ENCODE measurements around the gene OR6B3. TPM values are rescaled to one million over a fixed set of nuclear protein-coding genes. Genes with fewer than 3 reads are reported as not detected.

The OR6B3 gene
- total and polyA plus RNA-seq, 7 donors = not detected

DNA sequence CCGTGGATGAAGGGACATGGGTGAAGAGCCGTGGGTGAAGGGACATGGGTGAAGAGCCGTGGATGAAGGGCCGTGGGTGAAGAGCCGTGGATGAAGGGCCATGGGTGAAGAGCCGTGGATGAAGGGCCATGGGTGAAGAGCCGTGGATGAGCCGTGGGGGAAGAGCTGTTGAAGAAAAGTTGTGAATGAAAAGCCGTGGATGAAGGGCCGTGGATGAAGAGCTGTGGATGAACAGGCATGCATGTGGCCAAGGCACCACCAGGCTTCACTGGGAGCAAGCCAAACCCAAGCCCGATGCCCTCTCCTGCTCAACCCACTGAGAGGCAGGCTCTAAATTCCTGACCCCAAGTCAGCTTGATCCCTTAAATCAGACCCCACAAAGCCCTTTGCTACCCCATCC is 10.6 kb downstream of the OR6B3 start:
- DNase-seq = no peak
- WGBS, 2 donors = 76 to 84% methylated on average over 11 of the region's 11 CpGs
- Histone ChIP-seq H3K9me3 (no peaks in the 10 kb centered on the region), H3K27me3 (peaks cover 0 to 26% (median 6%) of the 10 kb centered on the region in 3 donors), H3K27ac (no peak overlapping the region), H3K36me3 (no peaks in the 10 kb centered on the region), H3K4me3 (no peak overlapping the region), H3K4me1 (no peaks in the 10 kb centered on the region)
- intact Hi-C loops (cut with DNase I) = no loop called here
- TF ChIP-seq POLR2A (IDR thresholded peaks at IDR 0.05) (no peak), EP300 (IDR thresholded peaks at IDR 0.05) (no peak), POLR2AphosphoS5 (IDR thresholded peaks at IDR 0.05) (no peak), CTCF (IDR thresholded peaks at IDR 0.05) (no peak)

DNA sequence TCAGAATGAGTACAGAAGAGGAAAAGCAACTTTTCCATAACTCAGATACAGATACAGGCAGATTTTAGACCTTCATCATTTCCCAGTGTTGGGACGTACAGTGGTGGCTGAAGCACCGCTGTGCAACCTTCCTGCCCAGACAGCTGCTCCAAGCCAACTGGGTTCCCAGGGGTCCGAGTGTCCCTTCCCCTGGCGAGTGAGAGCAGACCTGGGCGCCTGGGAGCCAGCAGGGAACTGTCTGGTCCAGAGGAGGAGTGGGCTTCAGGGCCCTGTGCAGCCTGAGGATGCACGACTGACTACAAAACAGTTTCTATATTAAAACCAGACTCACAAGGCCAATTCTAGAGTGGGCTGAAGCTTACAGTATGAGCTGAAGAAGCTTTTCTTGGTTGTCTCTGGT is 12.0 kb downstream of the OR6B3 start:
- Histone ChIP-seq H3K4me1 (no peaks in the 10 kb centered on the region), H3K27ac (no peak overlapping the region), H3K9me3 (no peaks in the 10 kb centered on the region), H3K36me3 (no peaks in the 10 kb centered on the region), H3K27me3 (peaks cover 0 to 26% (median 6%) of the 10 kb centered on the region in 3 donors), H3K4me3 (no peak overlapping the region)
- intact Hi-C loops (cut with DNase I) = no loop called here
- no peak for TF ChIP-seq POLR2A (IDR thresholded peaks at IDR 0.05)
- no peak for TF ChIP-seq CTCF (IDR thresholded peaks at IDR 0.05)
- TF ChIP-seq EP300 (IDR thresholded peaks at IDR 0.05) = no peak
- no peak for TF ChIP-seq POLR2AphosphoS5 (IDR thresholded peaks at IDR 0.05)
- 74 to 84% methylated on average over 6 of the region's 6 CpGs for WGBS, 2 donors
- no peak for DNase-seq

GRCh38 chr2:240037358-240037757 is 16.0 kb downstream of the OR6B3 start:
- peaks cover 0 to 10% (median 6%) of the 10 kb centered on the region in 3 donors for H3K27me3 ChIP-seq
- H3K36me3 ChIP-seq = no peaks in the 10 kb centered on the region
- no peaks in the 10 kb centered on the region for H3K9me3 ChIP-seq
- H3K4me1 ChIP-seq = no peaks in the 10 kb centered on the region
- no peak overlapping the region for H3K27ac ChIP-seq
- DNase-seq = no peak
- intact Hi-C loops (cut with DNase I) = no loop called here
- TF ChIP-seq POLR2A (IDR thresholded peaks at IDR 0.05) = no peak
- no peak for TF ChIP-seq CTCF (IDR thresholded peaks at IDR 0.05)
- no peak for TF ChIP-seq EP300 (IDR thresholded peaks at IDR 0.05)
- no peak for TF ChIP-seq POLR2AphosphoS5 (IDR thresholded peaks at IDR 0.05)
- no peak overlapping the region for H3K4me3 ChIP-seq

DNA sequence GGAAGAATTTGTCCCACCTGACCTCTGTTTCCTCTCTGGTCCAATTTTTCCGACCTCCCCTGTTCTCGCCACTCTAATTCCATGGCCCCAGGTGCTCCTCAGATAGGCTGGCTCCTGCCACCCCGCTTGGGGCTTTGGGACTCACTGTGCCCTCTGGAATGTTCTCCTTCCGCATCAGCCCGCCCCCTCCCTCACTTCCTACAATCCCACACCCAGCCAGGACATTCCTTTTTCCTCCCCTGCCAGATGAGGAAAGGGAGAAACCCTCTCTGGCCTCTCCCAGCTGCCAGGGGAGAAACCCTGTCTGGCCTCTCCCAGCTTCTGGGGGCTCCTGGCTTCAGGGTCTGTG is 20.0 kb downstream of the OR6B3 start:
- 46 to 53% methylated on average over 5 of the region's 5 CpGs for WGBS, 2 donors

More for the DNA sequence above, 20.0 kb downstream of the OR6B3 start:
- DNase-seq = no peak
- Histone ChIP-seq H3K27me3 (no peaks in the 10 kb centered on the region), H3K27ac (no peak overlapping the region), H3K4me1 (no peaks in the 10 kb centered on the region), H3K36me3 (no peaks in the 10 kb centered on the region), H3K4me3 (no peak overlapping the region), H3K9me3 (no peaks in the 10 kb centered on the region)
- TF ChIP-seq EP300 (IDR thresholded peaks at IDR 0.05) (no peak), POLR2A (IDR thresholded peaks at IDR 0.05) (no peak), CTCF (IDR thresholded peaks at IDR 0.05) (no peak), POLR2AphosphoS5 (IDR thresholded peaks at IDR 0.05) (no peak)
- intact Hi-C loops (cut with DNase I) = no loop called here
